HEK293T (cell line): ENCODE measurements around the gene NCOA7.

Source experiments
- BHLHE40 ChIP-seq: fragments of 450-650 bp; IDR thresholded peaks from 2 replicates; pipeline ENCODE4 v1.6.1; 2016; ENCODE audit warnings: mild to moderate bottlenecking, moderate library complexity, borderline replicate concordance
- HDGF ChIP-seq: fragments of 450-650 bp; IDR thresholded peaks from 2 replicates; pipeline ENCODE4 v1.6.1; 2017; ENCODE audit warnings: antibody characterized with exemption, borderline replicate concordance

- TF ChIP-seq BHLHE40 (no peak), HDGF (no peak)
Observed at GRCh38 chr6:125842091-125842626, 51.4 kb downstream of the NCOA7 start.
